ENCODE data around the gene MYCBP2.

DNA sequence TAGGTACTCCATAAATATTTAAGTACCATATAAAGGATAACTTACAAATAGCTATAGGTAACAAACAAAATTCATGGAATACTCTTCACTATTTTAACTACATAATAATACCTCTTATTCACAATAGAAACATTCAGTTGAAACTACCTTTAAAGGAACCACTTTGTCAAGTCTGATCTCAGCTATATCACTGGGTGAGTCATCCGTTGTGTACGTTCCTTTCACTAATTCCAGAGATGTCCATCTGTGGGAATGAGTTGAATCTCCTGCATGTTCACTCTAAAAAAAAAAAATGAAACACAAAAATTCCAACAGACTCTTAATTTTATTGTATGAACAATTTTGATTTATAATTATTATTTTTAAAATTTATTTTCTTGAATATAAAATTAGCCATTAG is 150.5 kb downstream of the MYCBP2 start:
- no peak for TF ChIP-seq EP300 (IDR thresholded peaks at IDR 0.05)
- TF ChIP-seq POLR2A (IDR thresholded peaks at IDR 0.05): no peak
- TF ChIP-seq, protein P1, sequence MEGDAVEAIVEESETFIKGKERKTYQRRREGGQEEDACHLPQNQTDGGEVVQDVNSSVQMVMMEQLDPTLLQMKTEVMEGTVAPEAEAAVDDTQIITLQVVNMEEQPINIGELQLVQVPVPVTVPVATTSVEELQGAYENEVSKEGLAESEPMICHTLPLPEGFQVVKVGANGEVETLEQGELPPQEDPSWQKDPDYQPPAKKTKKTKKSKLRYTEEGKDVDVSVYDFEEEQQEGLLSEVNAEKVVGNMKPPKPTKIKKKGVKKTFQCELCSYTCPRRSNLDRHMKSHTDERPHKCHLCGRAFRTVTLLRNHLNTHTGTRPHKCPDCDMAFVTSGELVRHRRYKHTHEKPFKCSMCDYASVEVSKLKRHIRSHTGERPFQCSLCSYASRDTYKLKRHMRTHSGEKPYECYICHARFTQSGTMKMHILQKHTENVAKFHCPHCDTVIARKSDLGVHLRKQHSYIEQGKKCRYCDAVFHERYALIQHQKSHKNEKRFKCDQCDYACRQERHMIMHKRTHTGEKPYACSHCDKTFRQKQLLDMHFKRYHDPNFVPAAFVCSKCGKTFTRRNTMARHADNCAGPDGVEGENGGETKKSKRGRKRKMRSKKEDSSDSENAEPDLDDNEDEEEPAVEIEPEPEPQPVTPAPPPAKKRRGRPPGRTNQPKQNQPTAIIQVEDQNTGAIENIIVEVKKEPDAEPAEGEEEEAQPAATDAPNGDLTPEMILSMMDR (IDR thresholded peaks at IDR 0.05): no peak
